SK-N-SH (cell line): ENCODE data around the gene PLK2.

Source experiments
- EZH2phosphoT487 ChIP-seq: fragments of 200-600 bp; sonication (generic); IDR thresholded peaks from 2 replicates; pipeline ENCODE4 v1.6.1; 2017; ENCODE audit warnings: low read depth, mixed run types, mild to moderate bottlenecking, antibody characterized with exemption, moderate library complexity, borderline replicate concordance
- GABPA ChIP-seq: IDR thresholded peaks from 2 replicates; pipeline ENCODE4 v1.4.0; 2012; ENCODE audit warnings: low read depth, mild to moderate bottlenecking
- MXI1 ChIP-seq: IDR thresholded peaks from 2 replicates; pipeline ENCODE4 v1.6.1; 2012; ENCODE audit warnings: mild to moderate bottlenecking, low read depth, low read length, improper control_type of control experiment
- POLR2AphosphoS5 ChIP-seq: IDR thresholded peaks from 2 replicates; pipeline ENCODE4 v1.6.1; 2012; ENCODE audit warnings: low read depth, low read length
- RAD21 ChIP-seq: IDR thresholded peaks from 2 replicates; pipeline ENCODE4 v1.6.1; 2012; ENCODE audit warnings: mild to moderate bottlenecking, low read length
- RXRA ChIP-seq: IDR thresholded peaks from 2 replicates; pipeline ENCODE4 v1.4.0; 2012; ENCODE audit warnings: low read depth, mild to moderate bottlenecking, borderline replicate concordance
- SIN3A ChIP-seq: IDR thresholded peaks from 2 replicates; pipeline ENCODE4 v1.6.1; 2012; ENCODE audit warnings: low read depth, mild to moderate bottlenecking, low read length, moderate library complexity, borderline replicate concordance
- TF ChIP-seq, protein P1 (sequence below): fragments of 200-600 bp; sonication (generic); IDR thresholded peaks from 2 replicates; pipeline ENCODE4 v1.6.1; 2017; ENCODE audit warnings: antibody characterized with exemption, mild to moderate bottlenecking, moderate library complexity
- TF ChIP-seq, protein P2 (sequence below): IDR thresholded peaks from 2 replicates; pipeline ENCODE4 v1.4.0; 2012; ENCODE audit warnings: low read depth
- TF ChIP-seq, protein P3 (sequence below): IDR thresholded peaks from 2 replicates; pipeline ENCODE4 v1.6.1; 2012; ENCODE audit warnings: mild to moderate bottlenecking, low read depth, low read length, moderate library complexity
- TF ChIP-seq, protein P4 (sequence below): fragments of 150-350 bp; IDR thresholded peaks from 2 replicates; pipeline ENCODE4 v1.6.1; 2017; ENCODE audit warnings: antibody characterized with exemption, low read length, low read depth, borderline replicate concordance

DNA sequence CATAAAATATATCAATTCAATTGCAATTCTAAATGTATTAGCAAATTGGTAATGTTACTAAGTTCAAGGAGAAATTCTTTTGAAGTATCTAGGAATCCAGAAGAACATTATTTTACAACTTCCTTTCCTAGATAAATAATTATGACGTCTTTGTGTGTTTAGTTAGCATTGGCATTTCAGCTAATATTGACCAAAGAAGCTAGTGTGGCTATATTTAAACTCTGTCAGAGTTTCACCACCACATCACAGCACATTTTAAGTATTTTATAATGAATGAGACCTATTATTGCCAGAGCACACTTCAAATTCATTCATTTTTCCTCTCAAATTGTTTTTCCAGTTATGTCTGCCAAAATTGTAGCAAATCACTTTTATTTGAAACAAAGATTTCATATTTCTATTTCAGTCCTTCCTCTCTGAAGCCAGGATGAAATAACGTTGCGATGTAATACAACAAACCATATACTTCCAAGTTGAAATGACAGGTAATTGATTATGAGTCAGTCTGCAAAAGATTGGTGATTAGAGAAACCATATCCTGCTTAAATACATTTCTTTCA lies 18.9 kb downstream of the PLK2 start:
- TF ChIP-seq GABPA (no peak), RAD21 (no peak), POLR2AphosphoS5 (no peak), RXRA (no peak), SIN3A (no peak), EZH2phosphoT487 (no peak), MXI1 (no peak)
- TF ChIP-seq, protein P1, sequence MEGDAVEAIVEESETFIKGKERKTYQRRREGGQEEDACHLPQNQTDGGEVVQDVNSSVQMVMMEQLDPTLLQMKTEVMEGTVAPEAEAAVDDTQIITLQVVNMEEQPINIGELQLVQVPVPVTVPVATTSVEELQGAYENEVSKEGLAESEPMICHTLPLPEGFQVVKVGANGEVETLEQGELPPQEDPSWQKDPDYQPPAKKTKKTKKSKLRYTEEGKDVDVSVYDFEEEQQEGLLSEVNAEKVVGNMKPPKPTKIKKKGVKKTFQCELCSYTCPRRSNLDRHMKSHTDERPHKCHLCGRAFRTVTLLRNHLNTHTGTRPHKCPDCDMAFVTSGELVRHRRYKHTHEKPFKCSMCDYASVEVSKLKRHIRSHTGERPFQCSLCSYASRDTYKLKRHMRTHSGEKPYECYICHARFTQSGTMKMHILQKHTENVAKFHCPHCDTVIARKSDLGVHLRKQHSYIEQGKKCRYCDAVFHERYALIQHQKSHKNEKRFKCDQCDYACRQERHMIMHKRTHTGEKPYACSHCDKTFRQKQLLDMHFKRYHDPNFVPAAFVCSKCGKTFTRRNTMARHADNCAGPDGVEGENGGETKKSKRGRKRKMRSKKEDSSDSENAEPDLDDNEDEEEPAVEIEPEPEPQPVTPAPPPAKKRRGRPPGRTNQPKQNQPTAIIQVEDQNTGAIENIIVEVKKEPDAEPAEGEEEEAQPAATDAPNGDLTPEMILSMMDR = no peak
- TF ChIP-seq, protein P2, sequence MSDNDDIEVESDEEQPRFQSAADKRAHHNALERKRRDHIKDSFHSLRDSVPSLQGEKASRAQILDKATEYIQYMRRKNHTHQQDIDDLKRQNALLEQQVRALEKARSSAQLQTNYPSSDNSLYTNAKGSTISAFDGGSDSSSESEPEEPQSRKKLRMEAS = no peak
- TF ChIP-seq, protein P3, sequence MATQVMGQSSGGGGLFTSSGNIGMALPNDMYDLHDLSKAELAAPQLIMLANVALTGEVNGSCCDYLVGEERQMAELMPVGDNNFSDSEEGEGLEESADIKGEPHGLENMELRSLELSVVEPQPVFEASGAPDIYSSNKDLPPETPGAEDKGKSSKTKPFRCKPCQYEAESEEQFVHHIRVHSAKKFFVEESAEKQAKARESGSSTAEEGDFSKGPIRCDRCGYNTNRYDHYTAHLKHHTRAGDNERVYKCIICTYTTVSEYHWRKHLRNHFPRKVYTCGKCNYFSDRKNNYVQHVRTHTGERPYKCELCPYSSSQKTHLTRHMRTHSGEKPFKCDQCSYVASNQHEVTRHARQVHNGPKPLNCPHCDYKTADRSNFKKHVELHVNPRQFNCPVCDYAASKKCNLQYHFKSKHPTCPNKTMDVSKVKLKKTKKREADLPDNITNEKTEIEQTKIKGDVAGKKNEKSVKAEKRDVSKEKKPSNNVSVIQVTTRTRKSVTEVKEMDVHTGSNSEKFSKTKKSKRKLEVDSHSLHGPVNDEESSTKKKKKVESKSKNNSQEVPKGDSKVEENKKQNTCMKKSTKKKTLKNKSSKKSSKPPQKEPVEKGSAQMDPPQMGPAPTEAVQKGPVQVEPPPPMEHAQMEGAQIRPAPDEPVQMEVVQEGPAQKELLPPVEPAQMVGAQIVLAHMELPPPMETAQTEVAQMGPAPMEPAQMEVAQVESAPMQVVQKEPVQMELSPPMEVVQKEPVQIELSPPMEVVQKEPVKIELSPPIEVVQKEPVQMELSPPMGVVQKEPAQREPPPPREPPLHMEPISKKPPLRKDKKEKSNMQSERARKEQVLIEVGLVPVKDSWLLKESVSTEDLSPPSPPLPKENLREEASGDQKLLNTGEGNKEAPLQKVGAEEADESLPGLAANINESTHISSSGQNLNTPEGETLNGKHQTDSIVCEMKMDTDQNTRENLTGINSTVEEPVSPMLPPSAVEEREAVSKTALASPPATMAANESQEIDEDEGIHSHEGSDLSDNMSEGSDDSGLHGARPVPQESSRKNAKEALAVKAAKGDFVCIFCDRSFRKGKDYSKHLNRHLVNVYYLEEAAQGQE = no peak
- TF ChIP-seq, protein P4, sequence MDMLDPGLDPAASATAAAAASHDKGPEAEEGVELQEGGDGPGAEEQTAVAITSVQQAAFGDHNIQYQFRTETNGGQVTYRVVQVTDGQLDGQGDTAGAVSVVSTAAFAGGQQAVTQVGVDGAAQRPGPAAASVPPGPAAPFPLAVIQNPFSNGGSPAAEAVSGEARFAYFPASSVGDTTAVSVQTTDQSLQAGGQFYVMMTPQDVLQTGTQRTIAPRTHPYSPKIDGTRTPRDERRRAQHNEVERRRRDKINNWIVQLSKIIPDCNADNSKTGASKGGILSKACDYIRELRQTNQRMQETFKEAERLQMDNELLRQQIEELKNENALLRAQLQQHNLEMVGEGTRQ = no peak
